GM23248 (cell line): ENCODE data around the gene RFESD. TPM values are rescaled to one million over a fixed set of nuclear protein-coding genes. Genes with fewer than 3 reads are reported as not detected.
"Not testable (repeated sequence)": the region's sequence is repeated elsewhere in the genome, so short reads cannot be mapped to it uniquely, and the experiment has no call there.

Source experiments
- DNase-seq: peaks from one replicate; pipeline ENCODE4 v3.0.0-alpha.2; 2015
- H2AFZ ChIP-seq: fragments of 200-600 bp; sonication (generic); 2 replicates; pipeline ENCODE4 v1.6.1; 2016; ENCODE audit warnings: antibody characterized with exemption
- H3F3A ChIP-seq: fragments of 200-600 bp; sonication (generic); 2 replicates; pipeline ENCODE4 v1.6.1; 2016; ENCODE audit warnings: mild to moderate bottlenecking, antibody characterized with exemption, mixed run types; ENCODE audit not compliant: insufficient read depth
- H3K27ac ChIP-seq: fragments of 200-600 bp; sonication (generic); 2 replicates; pipeline ENCODE4 v1.5.1; 2016; ENCODE audit warnings: mild to moderate bottlenecking
- H3K27me3 ChIP-seq: fragments of 200-600 bp; sonication (generic); replicated peaks from 2 replicates; pipeline ENCODE4 v1.6.1; 2016; ENCODE audit warnings: mild to moderate bottlenecking; ENCODE audit not compliant: insufficient read depth
- H3K36me3 ChIP-seq: fragments of 200-600 bp; sonication (generic); 2 replicates; pipeline ENCODE4 v1.6.1; 2016; ENCODE audit warnings: low read depth, mild to moderate bottlenecking
- H3K4me1 ChIP-seq: fragments of 200-600 bp; sonication (generic); 2 replicates; pipeline ENCODE4 v1.6.1; 2016; ENCODE audit warnings: mild to moderate bottlenecking; ENCODE audit not compliant: insufficient read depth
- H3K4me2 ChIP-seq: fragments of 200-600 bp; sonication (generic); one replicate; pipeline ENCODE4 v1.6.1; 2016; ENCODE audit warnings: mild to moderate bottlenecking; ENCODE audit not compliant: unreplicated experiment
- H3K4me3 ChIP-seq: fragments of 200-600 bp; sonication (generic); 2 replicates; pipeline ENCODE4 v1.5.1; 2016; ENCODE audit warnings: mild to moderate bottlenecking
- H3K79me2 ChIP-seq: fragments of 200-600 bp; sonication (generic); 2 replicates; pipeline ENCODE4 v1.6.1; 2016; ENCODE audit warnings: mild to moderate bottlenecking; ENCODE audit not compliant: insufficient read depth
- H3K9ac ChIP-seq: fragments of 200-600 bp; sonication (generic); 2 replicates; pipeline ENCODE4 v1.6.1; 2016; ENCODE audit warnings: mild to moderate bottlenecking
- H3K9me2 ChIP-seq: fragments of 200-600 bp; sonication (generic); 2 replicates; pipeline ENCODE4 v1.6.1; 2016; ENCODE audit warnings: mixed run types, mild to moderate bottlenecking, moderate library complexity; ENCODE audit not compliant: insufficient read depth
- H3K9me3 ChIP-seq: fragments of 200-600 bp; sonication (generic); one replicate; pipeline ENCODE4 v1.6.1; 2017; ENCODE audit warnings: low read depth
- H4K20me1 ChIP-seq: fragments of 200-600 bp; sonication (generic); 2 replicates; pipeline ENCODE4 v1.6.0; 2016; ENCODE audit not compliant: insufficient read depth
- EZH2 ChIP-seq: fragments of 200-600 bp; sonication (generic); IDR thresholded peaks from 2 replicates; pipeline ENCODE4 v1.6.1; 2018; ENCODE audit warnings: antibody characterized with exemption, mild to moderate bottlenecking; ENCODE audit not compliant: insufficient read depth, poor library complexity, severe bottlenecking
- EZH2phosphoT487 ChIP-seq: fragments of 200-600 bp; sonication (generic); IDR thresholded peaks from 2 replicates; pipeline ENCODE4 v1.6.1; 2018; ENCODE audit warnings: antibody characterized with exemption, moderate library complexity, mild to moderate bottlenecking, low read depth; ENCODE audit not compliant: insufficient read depth
- WGBS, 2 experiments: methylation state at CpG; one replicate each; pipeline ENCODE4 v1.1.6; 2015 to 2017; ENCODE audit warnings: low lambda C conversion rate in 2 of 2, low coverage in 1 of 2; ENCODE audit errors: missing lambda C conversion rate in 2 of 2; 5-methylcytosine and 5-hydroxymethylcytosine counted together
- in situ Hi-C: fragments of 300-500 bp; cut with MboI; formaldehyde crosslinking; loops from 2 replicates; pipeline ENCODE4 v1.15.0; 2020
- polyA plus RNA-seq: library from polyadenylated mRNA; unstranded; fragments of >200 nt; fragmentation: Nextera tagmentation; extraction: Ambion mirVana; gene quantifications from 2 replicates; pipeline ENCODE4 v1.2.1, GENCODE V29; 2016
- total RNA-seq: library from RNA; depleted of rRNA; stranded (reverse); fragments of >200 nt; shearing (Covaris generic); gene quantifications from 2 replicates; pipeline ENCODE4 v1.2.3, GENCODE V29; 2014; rRNA removed

The RFESD gene
- total and polyA plus RNA-seq, 2 experiments from 2014 or later, result 1.2 to 6.6 TPM

DNA sequence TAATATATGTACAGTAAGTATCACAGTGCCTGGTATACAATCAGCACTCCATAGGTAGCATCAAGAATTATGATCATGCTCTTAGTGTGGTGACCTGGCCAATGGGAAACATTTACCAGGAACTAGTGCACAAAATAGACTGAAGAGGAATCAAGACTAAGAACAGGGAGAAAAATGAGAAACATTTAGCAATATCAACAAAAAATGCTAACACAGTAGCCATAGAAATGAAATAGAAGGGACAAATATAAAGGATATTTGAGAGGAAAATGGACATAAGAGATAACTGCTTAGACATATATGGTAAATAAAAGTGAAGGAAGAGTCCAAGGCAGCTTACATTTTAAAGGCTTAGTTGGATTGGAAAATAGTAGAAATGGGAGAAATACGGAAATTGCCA is 52.8 kb downstream of the RFESD start:
- Histone ChIP-seq H3K9ac (no peak overlapping the region), H3F3A (no peaks in the 10 kb centered on the region), H3K9me3 (no peaks in the 10 kb centered on the region), H3K4me2 (no peak overlapping the region), H3K36me3 (no peaks in the 10 kb centered on the region), H2AFZ (no peak overlapping the region), H3K4me3 (no peak overlapping the region), H3K79me2 (no peaks in the 10 kb centered on the region), H4K20me1 (no peaks in the 10 kb centered on the region), H3K27ac (no peak overlapping the region), H3K9me2 (no peaks in the 10 kb centered on the region), H3K27me3 (no peaks in the 10 kb centered on the region), H3K4me1 (no peaks in the 10 kb centered on the region)
- no peak for TF ChIP-seq EZH2
- TF ChIP-seq EZH2phosphoT487, result no peak
- WGBS, 2 experiments, result 95 to 98% methylated on average over 1 of the region's 1 CpG
- in situ Hi-C loops, result no loop called here
- DNase-seq, result no peak

DNA sequence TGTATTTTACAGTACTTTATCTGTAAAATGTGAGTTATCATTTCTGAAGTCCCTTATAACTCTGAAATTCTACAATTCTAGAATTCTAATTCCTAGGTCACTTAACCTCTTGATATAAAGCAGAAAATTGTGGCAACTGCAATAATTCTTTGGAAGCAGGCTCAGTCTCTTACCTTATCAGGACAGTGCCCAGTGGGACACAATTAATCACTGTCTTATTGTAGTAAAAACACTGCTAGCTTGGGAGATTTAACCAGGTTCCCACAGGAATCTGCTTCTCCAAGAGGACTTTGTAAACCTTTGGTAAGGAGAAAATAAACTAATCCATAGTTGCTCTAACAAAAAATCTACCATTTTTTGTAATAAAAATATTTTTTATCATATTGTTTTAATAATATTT is 54.5 kb downstream of the RFESD start:
- Histone ChIP-seq H3K36me3 (no peaks in the 10 kb centered on the region), H3K79me2 (no peaks in the 10 kb centered on the region), H4K20me1 (no peaks in the 10 kb centered on the region), H3K27me3 (no peaks in the 10 kb centered on the region), H3K4me2 (no peak overlapping the region), H3K4me3 (no peak overlapping the region), H3F3A (no peaks in the 10 kb centered on the region), H3K27ac (no peak overlapping the region), H2AFZ (no peak overlapping the region), H3K4me1 (no peaks in the 10 kb centered on the region), H3K9ac (no peak overlapping the region), H3K9me2 (no peaks in the 10 kb centered on the region), H3K9me3 (no peaks in the 10 kb centered on the region)
- in situ Hi-C loops, result no loop called here
- DNase-seq, result no peak
- TF ChIP-seq EZH2 (no peak), EZH2phosphoT487 (no peak)

DNA sequence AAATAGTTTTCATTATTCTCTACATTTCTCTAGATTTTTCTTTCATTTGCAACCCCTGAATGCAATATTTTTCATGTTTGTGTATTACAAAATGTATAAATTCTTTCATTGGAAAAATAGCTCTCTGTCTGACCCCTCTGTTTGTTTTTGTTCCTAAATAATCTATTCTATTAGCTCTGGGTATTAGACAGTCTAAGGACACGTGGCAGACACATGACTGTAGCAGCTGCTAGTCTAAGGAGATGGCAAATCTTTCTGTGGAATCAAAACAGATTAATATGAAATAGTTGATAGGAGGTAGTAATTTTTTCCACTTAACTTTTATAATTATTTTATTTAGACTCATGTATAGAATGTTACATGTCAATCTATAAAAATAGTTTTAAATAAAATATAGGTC is 57.6 kb downstream of the RFESD start:
- Histone ChIP-seq H3K9me3 (no peaks in the 10 kb centered on the region), H3K4me2 (no peak overlapping the region), H3K27ac (no peak overlapping the region), H3K4me1 (no peaks in the 10 kb centered on the region), H3K36me3 (no peaks in the 10 kb centered on the region), H3F3A (no peaks in the 10 kb centered on the region), H3K9ac (no peak overlapping the region), H3K9me2 (no peaks in the 10 kb centered on the region), H3K27me3 (no peaks in the 10 kb centered on the region), H4K20me1 (no peaks in the 10 kb centered on the region), H2AFZ (no peak overlapping the region), H3K4me3 (no peak overlapping the region), H3K79me2 (no peaks in the 10 kb centered on the region)
- WGBS, 2 experiments, result 38 to 61% methylated on average over 1 of the region's 1 CpG
- DNase-seq, result no peak
- in situ Hi-C loops, result no loop called here
- TF ChIP-seq EZH2phosphoT487 (no peak), EZH2 (no peak)

DNA sequence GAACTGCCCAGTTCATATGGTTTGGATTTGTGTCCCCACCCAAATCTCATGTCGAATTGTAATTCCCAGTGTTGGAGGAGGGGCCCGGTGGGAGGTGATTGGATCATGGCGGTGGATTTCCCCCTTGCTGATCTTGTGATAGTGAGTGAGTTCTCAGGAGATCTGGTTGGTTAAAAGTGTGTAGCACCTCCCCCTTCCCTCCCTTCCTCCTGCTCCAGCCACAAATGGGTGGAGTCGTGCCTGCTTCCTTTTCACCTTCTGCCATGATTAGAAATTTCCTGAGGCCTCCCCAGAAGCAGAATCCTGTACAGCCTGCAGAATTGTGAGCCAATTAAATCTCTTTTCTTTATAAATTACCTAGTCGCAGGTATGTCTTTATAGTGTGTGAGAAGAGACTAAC is 59.6 kb downstream of the RFESD start:
- H3K36me3 ChIP-seq, H3K4me3 ChIP-seq, H3K27ac ChIP-seq, H3K79me2 ChIP-seq, H3K9ac ChIP-seq, H3K27me3 ChIP-seq, H3F3A ChIP-seq, H2AFZ ChIP-seq, H3K9me2 ChIP-seq, DNase-seq, H3K9me3 ChIP-seq, H4K20me1 ChIP-seq, in situ Hi-C loops, H3K4me2 ChIP-seq, H3K4me1 ChIP-seq: not testable (repeated sequence)
- WGBS, 2 experiments, result 92 to 96% methylated on average over 4 to 5 of the region's 5 CpGs

DNA sequence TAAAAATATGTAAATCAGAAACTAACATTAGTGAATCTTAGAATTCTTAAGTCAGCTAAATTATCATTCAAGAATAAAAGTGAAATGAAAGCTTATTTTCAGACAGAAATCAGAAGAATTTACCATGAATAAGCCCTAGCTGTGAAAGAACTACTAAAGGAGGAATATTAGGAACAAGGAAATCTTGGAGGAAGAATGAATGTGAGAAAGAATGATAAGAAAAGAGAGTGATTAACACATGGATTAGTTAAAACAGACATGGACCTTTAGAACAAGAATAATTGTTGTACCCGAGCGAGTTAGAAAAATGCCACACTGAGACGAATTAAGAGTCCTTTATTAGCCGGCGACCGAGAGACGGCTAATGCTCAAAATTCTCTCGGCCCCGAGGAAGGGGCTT is 60.5 kb downstream of the RFESD start:
- Histone ChIP-seq H3K4me2 (no peak overlapping the region), H3K9me3 (no peaks in the 10 kb centered on the region), H3K4me1 (peaks cover under 1% of the 10 kb centered on the region; the same call in 1 of the 2 replicates), H4K20me1 (no peaks in the 10 kb centered on the region), H3K27me3 (no peaks in the 10 kb centered on the region), H3F3A (no peaks in the 10 kb centered on the region), H3K4me3 (no peak overlapping the region), H3K9me2 (no peaks in the 10 kb centered on the region), H3K9ac (no peak overlapping the region), H2AFZ (no peak overlapping the region), H3K36me3 (no peaks in the 10 kb centered on the region), H3K27ac (no peak overlapping the region), H3K79me2 (no peaks in the 10 kb centered on the region)
- no peak for DNase-seq
- no peak for TF ChIP-seq EZH2
- no peak for TF ChIP-seq EZH2phosphoT487
- in situ Hi-C loops, result no loop called here
- 97 to 98% methylated on average over 9 of the region's 9 CpGs for WGBS, 2 experiments

Other genes with a start within 250 kb of the RFESD start
- 83.5 and 101 TPM in 2 replicates for gene SKIC3, start 91.8 kb upstream of the RFESD start, total RNA-seq
- gene SKIC3, start 91.8 kb upstream of the RFESD start, polyA plus RNA-seq, result 65.1 and 77.6 TPM in 2 replicates
- 8.9 and 14.5 TPM in 2 replicates for gene ARSK, start 91.7 kb upstream of the RFESD start, total RNA-seq
- gene ARSK, start 91.7 kb upstream of the RFESD start, polyA plus RNA-seq, result 11.3 and 12.1 TPM in 2 replicates
- gene GPR150, start 26.7 kb upstream of the RFESD start, total RNA-seq, result 1.1 TPM in 1 of 2 replicates, not detected in the other
- gene GPR150, start 26.7 kb upstream of the RFESD start, polyA plus RNA-seq, result 0.25 and 0.35 TPM in 2 replicates
- gene SPATA9, start 36.2 kb downstream of the RFESD start, total RNA-seq, result 0.22 TPM in 1 of 2 replicates, not detected in the other
- gene SPATA9, start 36.2 kb downstream of the RFESD start, polyA plus RNA-seq, result 0.71 and 0.96 TPM in 2 replicates
- 202 and 214 TPM in 2 replicates for gene RHOBTB3, start 84.6 kb downstream of the RFESD start, total RNA-seq
- 147 and 149 TPM in 2 replicates for gene RHOBTB3, start 84.6 kb downstream of the RFESD start, polyA plus RNA-seq
- gene GLRX, start 175.9 kb downstream of the RFESD start, total RNA-seq, result 144 and 174 TPM in 2 replicates
- 316 and 320 TPM in 2 replicates for gene GLRX, start 175.9 kb downstream of the RFESD start, polyA plus RNA-seq